Ascending aorta (tissue), 2 donors: ENCODE results near the gene CACNA1D. TPM values are rescaled to one million over a fixed set of nuclear protein-coding genes. Genes with fewer than 3 reads are reported as not detected.

Source experiments
- DNase-seq, 2 donors: peaks; one replicate each; pipeline ENCODE4 v3.0.0-alpha.2; 2019; ENCODE audit warnings: low spot score in 2 of 2
- H3K27ac ChIP-seq, 2 donors: fragments of 200-600 bp; sonication (generic); one replicate each; pipeline ENCODE4 v1.5.1; 2016 to 2017; ENCODE audit warnings: mild to moderate bottlenecking in 1 of 2
- H3K27me3 ChIP-seq: fragments of 200-600 bp; sonication (generic); one replicate; pipeline ENCODE4 v1.5.1; 2017
- H3K36me3 ChIP-seq, 2 donors: fragments of 200-600 bp; sonication (generic); one replicate each; pipeline ENCODE4 v1.5.1; 2016
- H3K4me1 ChIP-seq, 2 donors: fragments of 200-600 bp; sonication (generic); one replicate each; pipeline ENCODE4 v1.5.1; 2016 to 2017; ENCODE audit warnings: mild to moderate bottlenecking in 1 of 2
- H3K4me3 ChIP-seq, 2 donors: fragments of 200-600 bp; sonication (generic); one replicate each; pipeline ENCODE4 v1.5.1; 2016 to 2017; ENCODE audit warnings: mild to moderate bottlenecking in 1 of 2
- H3K9me3 ChIP-seq, 2 donors: fragments of 200-600 bp; sonication (generic); one replicate each; pipeline ENCODE4 v1.5.1; 2016
- intact Hi-C: fragments of 100-400 bp; cut with DNase I; formaldehyde crosslinking; loops from one replicate; pipeline ENCODE4 v1.15.1; 2023
- total RNA-seq: library from RNA; depleted of rRNA; stranded (reverse); fragments of >200 nt; gene quantifications from one replicate; pipeline ENCODE4 v1.1.0, GENCODE V29; 2016
- TF ChIP-seq, protein P1 (sequence below), 3 experiments: fragments of 200-600 bp in 2 of 3; fragments of 450-650 bp in 1 of 3; sonication (generic) in 2 of 3; IDR thresholded peaks; one replicate each; pipeline ENCODE4 v1.5.1; 2016 to 2019; ENCODE audit warnings: antibody characterized with exemption in 3 of 3, mild to moderate bottlenecking in 1 of 3, moderate library complexity in 1 of 3

Gene CACNA1D
- total RNA-seq, 1 donor from 2014 or later, result 0.43 TPM

GRCh38 chr3:53606793-53607192 lies 112.4 kb downstream of the CACNA1D start:
- intact Hi-C loops, result no loop called here
- no peak for DNase-seq
- H3K27me3 ChIP-seq, result no peaks in the 10 kb centered on the region
- H3K4me1 ChIP-seq, result no peaks in the 10 kb centered on the region
- H3K27ac ChIP-seq, result no peak overlapping the region
- H3K4me3 ChIP-seq, result no peak overlapping the region
- peaks cover 0 to 3% of the 10 kb centered on the region in 2 donors for H3K9me3 ChIP-seq
- H3K36me3 ChIP-seq, result no peaks in the 10 kb centered on the region
- TF ChIP-seq, protein P1, sequence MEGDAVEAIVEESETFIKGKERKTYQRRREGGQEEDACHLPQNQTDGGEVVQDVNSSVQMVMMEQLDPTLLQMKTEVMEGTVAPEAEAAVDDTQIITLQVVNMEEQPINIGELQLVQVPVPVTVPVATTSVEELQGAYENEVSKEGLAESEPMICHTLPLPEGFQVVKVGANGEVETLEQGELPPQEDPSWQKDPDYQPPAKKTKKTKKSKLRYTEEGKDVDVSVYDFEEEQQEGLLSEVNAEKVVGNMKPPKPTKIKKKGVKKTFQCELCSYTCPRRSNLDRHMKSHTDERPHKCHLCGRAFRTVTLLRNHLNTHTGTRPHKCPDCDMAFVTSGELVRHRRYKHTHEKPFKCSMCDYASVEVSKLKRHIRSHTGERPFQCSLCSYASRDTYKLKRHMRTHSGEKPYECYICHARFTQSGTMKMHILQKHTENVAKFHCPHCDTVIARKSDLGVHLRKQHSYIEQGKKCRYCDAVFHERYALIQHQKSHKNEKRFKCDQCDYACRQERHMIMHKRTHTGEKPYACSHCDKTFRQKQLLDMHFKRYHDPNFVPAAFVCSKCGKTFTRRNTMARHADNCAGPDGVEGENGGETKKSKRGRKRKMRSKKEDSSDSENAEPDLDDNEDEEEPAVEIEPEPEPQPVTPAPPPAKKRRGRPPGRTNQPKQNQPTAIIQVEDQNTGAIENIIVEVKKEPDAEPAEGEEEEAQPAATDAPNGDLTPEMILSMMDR (IDR thresholded peaks at IDR 0.05), result no peak

DNA sequence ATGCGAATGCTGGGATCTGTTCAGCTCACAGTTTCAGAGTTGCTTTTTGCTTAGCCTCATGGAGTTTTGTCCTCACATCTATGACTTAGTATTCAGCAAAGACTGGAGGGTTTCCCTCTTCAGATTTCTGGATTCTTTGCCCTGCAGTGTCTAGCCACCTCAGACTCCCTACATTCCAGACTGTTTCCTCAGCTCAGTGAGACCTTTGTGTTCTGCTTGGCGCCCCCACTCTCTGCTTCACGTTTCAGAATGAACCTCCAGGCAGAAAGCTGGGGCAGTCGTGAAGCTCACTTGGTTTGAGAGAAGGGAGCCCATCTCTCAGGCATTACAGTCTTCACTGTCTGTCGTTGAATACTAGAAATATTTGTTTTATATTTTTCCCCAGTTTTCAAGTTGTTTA lies 118.1 kb downstream of the CACNA1D start:
- Histone ChIP-seq H3K4me3 (no peak overlapping the region), H3K27ac (no peak overlapping the region), H3K4me1 (no peaks in the 10 kb centered on the region), H3K36me3 (no peaks in the 10 kb centered on the region), H3K27me3 (no peaks in the 10 kb centered on the region), H3K9me3 (peaks cover 0 to 3% of the 10 kb centered on the region in 2 donors)
- TF ChIP-seq, protein P1 (IDR thresholded peaks at IDR 0.05), result no peak
- DNase-seq, result no peak
- intact Hi-C loops, result no loop called here

- Histone ChIP-seq H3K27me3 (no peaks in the 10 kb centered on the region), H3K27ac (no peak overlapping the region), H3K4me1 (no peaks in the 10 kb centered on the region), H3K36me3 (no peaks in the 10 kb centered on the region), H3K9me3 (peaks cover 0 to 3% of the 10 kb centered on the region in 2 donors), H3K4me3 (no peak overlapping the region)
- DNase-seq, result no peak
- intact Hi-C loops, result no loop called here
- TF ChIP-seq, protein P1 (IDR thresholded peaks at IDR 0.05), result no peak
Observed at GRCh38 chr3:53613125-53613524, 118.7 kb downstream of the CACNA1D start.

DNA sequence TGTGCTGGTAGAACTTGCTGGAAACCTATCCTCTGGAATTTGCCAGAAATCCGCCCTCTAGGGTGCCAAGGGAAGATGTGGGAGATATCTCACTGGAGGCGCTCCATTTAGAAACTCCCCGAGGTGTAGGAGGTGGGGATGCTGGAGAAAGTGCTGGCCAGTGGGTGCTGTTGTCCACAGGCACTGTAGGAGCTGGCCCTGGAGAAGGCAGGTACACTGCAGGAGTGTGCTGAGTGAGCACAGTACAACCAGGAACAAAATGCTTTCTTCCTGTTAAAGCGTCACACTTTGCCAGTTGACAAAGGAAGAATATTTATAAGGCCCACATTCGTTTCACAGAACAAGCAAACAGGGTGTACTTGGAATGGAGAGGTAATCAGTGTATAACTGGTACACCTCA lies 119.9 kb downstream of the CACNA1D start:
- DNase-seq, result no peak
- Histone ChIP-seq H3K4me3 (no peak overlapping the region), H3K27ac (no peak overlapping the region), H3K27me3 (no peaks in the 10 kb centered on the region), H3K9me3 (peaks cover 0 to 3% of the 10 kb centered on the region in 2 donors), H3K36me3 (no peaks in the 10 kb centered on the region), H3K4me1 (no peaks in the 10 kb centered on the region)
- intact Hi-C loops, result no loop called here
- TF ChIP-seq, protein P1 (IDR thresholded peaks at IDR 0.05), result no peak

- no peaks in the 10 kb centered on the region for H3K9me3 ChIP-seq
- H3K4me1 ChIP-seq, result no peaks in the 10 kb centered on the region
- no peak overlapping the region for H3K4me3 ChIP-seq
- no peak for DNase-seq
- TF ChIP-seq, protein P1 (IDR thresholded peaks at IDR 0.05), result no peak
- no peaks in the 10 kb centered on the region for H3K36me3 ChIP-seq
- no peaks in the 10 kb centered on the region for H3K27me3 ChIP-seq
- no peak overlapping the region for H3K27ac ChIP-seq
- intact Hi-C loops, result no loop called here
Observed at GRCh38 chr3:53616321-53616720, 121.9 kb downstream of the CACNA1D start.
